MM.1S (cell line): Measurements from ENCODE around the gene SLC51A.
"Not testable (repeated sequence)": the region's sequence is repeated elsewhere in the genome, so short reads cannot be mapped to it uniquely, and the experiment has no call there.

Source experiments
- DNase-seq: peaks from one replicate; pipeline ENCODE4 v3.0.0-alpha.2; 2015
- H2AFZ ChIP-seq: fragments of 300-600 bp; sonication (generic); 2 replicates; pipeline ENCODE4 v1.6.0; 2016; ENCODE audit warnings: antibody characterized with exemption, low read length
- H3F3A ChIP-seq: fragments of 300-600 bp; sonication (generic); 2 replicates; pipeline ENCODE4 v1.6.1; 2016; ENCODE audit warnings: mild to moderate bottlenecking, antibody characterized with exemption, low read length, moderate library complexity, mixed read lengths; ENCODE audit not compliant: insufficient read depth
- H3K27ac ChIP-seq: fragments of 300-600 bp; sonication (generic); 2 replicates; pipeline ENCODE4 v1.5.1; 2016; ENCODE audit warnings: mild to moderate bottlenecking, low read length
- H3K27me3 ChIP-seq: fragments of 300-600 bp; sonication (generic); replicated peaks from 2 replicates; pipeline ENCODE4 v1.6.0; 2016; ENCODE audit warnings: low read length; ENCODE audit not compliant: insufficient read depth
- H3K36me3 ChIP-seq: fragments of 300-600 bp; sonication (generic); replicated peaks from 2 replicates; pipeline ENCODE4 v1.6.1; 2016; ENCODE audit warnings: mild to moderate bottlenecking, low read length, mixed read lengths; ENCODE audit not compliant: insufficient read depth
- H3K4me1 ChIP-seq: fragments of 300-600 bp; sonication (generic); 2 replicates; pipeline ENCODE4 v1.6.1; 2016; ENCODE audit warnings: low read length, mixed read lengths
- H3K4me2 ChIP-seq: fragments of 300-600 bp; sonication (generic); 2 replicates; pipeline ENCODE4 v1.6.0; 2016; ENCODE audit warnings: low read depth, low read length
- H3K4me3 ChIP-seq: fragments of 300-600 bp; sonication (generic); 2 replicates; pipeline ENCODE4 v1.5.1; 2016; ENCODE audit warnings: low read length, mixed read lengths
- H3K79me2 ChIP-seq: fragments of 300-600 bp; sonication (generic); 2 replicates; pipeline ENCODE4 v1.6.1; 2016; ENCODE audit warnings: mixed run types, low read length, mixed read lengths
- H3K9ac ChIP-seq: fragments of 300-600 bp; sonication (generic); 2 replicates; pipeline ENCODE4 v1.6.1; 2016; ENCODE audit warnings: low read length, mixed read lengths
- H3K9me2 ChIP-seq: fragments of 300-600 bp; sonication (generic); replicated peaks from 2 replicates; pipeline ENCODE4 v1.6.1; 2016; ENCODE audit warnings: mild to moderate bottlenecking, low read length, mixed read lengths; ENCODE audit not compliant: insufficient read depth
- H3K9me3 ChIP-seq: fragments of 300-600 bp; sonication (generic); replicated peaks from 2 replicates; pipeline ENCODE4 v1.6.1; 2016; ENCODE audit warnings: mild to moderate bottlenecking, low read length, mixed read lengths; ENCODE audit not compliant: insufficient read depth
- H4K20me1 ChIP-seq: fragments of 300-600 bp; sonication (generic); 2 replicates; pipeline ENCODE4 v1.6.1; 2016; ENCODE audit warnings: mild to moderate bottlenecking, low read length, moderate library complexity, mixed read lengths; ENCODE audit not compliant: insufficient read depth
- EZH2 ChIP-seq: fragments of 300-600 bp; sonication (generic); optimal IDR thresholded peaks from 2 replicates; pipeline ENCODE3; 2017; ENCODE audit warnings: low read depth, mild to moderate bottlenecking, antibody characterized with exemption, low read length, mixed read lengths
- EZH2phosphoT487 ChIP-seq: fragments of 300-600 bp; sonication (generic); IDR thresholded peaks from 2 replicates; pipeline ENCODE4 v1.6.1; 2018; ENCODE audit warnings: antibody characterized with exemption, low read length
- TF ChIP-seq, protein P1 (sequence below): fragments of 300-600 bp; sonication (generic); IDR thresholded peaks from 2 replicates; pipeline ENCODE4 v1.5.1; 2016; ENCODE audit warnings: antibody characterized with exemption, low read length, mixed read lengths

Gene SLC51A

DNA sequence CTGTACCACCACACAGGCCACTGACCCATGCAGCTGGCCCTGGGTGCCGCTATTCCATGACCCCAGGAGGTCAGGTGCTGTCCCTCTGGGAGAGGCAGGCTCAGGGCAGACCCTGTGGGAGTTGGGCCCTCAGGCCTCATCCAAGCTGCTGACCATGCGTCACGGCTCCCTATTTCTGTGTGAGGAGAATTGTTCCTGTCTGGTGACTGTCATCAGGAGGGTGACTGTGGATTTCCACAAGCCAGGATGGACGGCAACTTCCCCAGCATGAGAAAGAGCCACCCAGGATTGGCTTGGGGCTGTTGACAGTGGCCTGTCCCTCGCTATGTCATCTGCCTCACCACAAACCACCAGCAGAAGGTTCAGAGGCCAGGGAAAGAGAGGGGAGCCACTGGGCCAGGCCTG lies 46.5 kb upstream of the SLC51A start:
- no peaks in the 10 kb centered on the region for H3K79me2 ChIP-seq
- no peaks in the 10 kb centered on the region for H3K27me3 ChIP-seq
- no peak overlapping the region for H3K4me3 ChIP-seq
- H2AFZ ChIP-seq, result no peak overlapping the region
- no peak overlapping the region for H3K27ac ChIP-seq
- H4K20me1 ChIP-seq, result no peaks in the 10 kb centered on the region
- no peak for DNase-seq
- H3F3A ChIP-seq, result no peaks in the 10 kb centered on the region
- H3K4me2 ChIP-seq, result no peak overlapping the region
- H3K4me1 ChIP-seq, result no peaks in the 10 kb centered on the region
- no peak overlapping the region for H3K9ac ChIP-seq
- no peaks in the 10 kb centered on the region for H3K9me3 ChIP-seq
- no peak for TF ChIP-seq EZH2
- TF ChIP-seq, protein P1, sequence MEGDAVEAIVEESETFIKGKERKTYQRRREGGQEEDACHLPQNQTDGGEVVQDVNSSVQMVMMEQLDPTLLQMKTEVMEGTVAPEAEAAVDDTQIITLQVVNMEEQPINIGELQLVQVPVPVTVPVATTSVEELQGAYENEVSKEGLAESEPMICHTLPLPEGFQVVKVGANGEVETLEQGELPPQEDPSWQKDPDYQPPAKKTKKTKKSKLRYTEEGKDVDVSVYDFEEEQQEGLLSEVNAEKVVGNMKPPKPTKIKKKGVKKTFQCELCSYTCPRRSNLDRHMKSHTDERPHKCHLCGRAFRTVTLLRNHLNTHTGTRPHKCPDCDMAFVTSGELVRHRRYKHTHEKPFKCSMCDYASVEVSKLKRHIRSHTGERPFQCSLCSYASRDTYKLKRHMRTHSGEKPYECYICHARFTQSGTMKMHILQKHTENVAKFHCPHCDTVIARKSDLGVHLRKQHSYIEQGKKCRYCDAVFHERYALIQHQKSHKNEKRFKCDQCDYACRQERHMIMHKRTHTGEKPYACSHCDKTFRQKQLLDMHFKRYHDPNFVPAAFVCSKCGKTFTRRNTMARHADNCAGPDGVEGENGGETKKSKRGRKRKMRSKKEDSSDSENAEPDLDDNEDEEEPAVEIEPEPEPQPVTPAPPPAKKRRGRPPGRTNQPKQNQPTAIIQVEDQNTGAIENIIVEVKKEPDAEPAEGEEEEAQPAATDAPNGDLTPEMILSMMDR, result no peak
- TF ChIP-seq EZH2phosphoT487, result no peak
- H3K36me3 ChIP-seq, result no peaks in the 10 kb centered on the region
- no peaks in the 10 kb centered on the region for H3K9me2 ChIP-seq

GRCh38 chr3:196170296-196170695 lies 46.0 kb upstream of the SLC51A start:
- H3K27ac ChIP-seq, H3K4me1 ChIP-seq: not testable (repeated sequence)

DNA sequence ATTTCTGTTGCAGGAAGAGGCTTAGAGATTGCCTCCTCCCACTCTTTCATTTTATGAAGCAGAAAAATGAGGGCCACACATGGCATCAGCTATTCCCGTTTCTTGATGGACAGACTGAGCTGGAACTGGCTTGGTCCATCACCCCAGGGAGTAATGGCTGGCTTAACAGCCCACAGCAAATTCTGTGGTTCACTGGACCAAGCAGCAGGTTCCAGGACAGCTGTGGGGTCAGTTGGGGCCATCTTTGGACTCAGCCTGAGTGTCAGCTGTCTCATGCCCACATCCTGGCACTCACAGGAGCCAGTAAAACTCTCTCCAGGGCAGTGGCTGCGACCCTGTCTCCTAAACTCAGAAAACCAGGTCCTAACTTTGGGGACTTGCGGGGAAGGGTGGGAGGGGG lies 41.7 kb upstream of the SLC51A start:
- Histone ChIP-seq H3K36me3 (no peaks in the 10 kb centered on the region), H4K20me1 (no peaks in the 10 kb centered on the region), H3F3A (no peaks in the 10 kb centered on the region), H3K9ac (no peak overlapping the region), H3K4me3 (no peak overlapping the region), H3K79me2 (no peaks in the 10 kb centered on the region), H3K9me2 (no peaks in the 10 kb centered on the region), H3K4me1 (no peaks in the 10 kb centered on the region), H3K9me3 (no peaks in the 10 kb centered on the region), H3K4me2 (no peak overlapping the region), H2AFZ (no peak overlapping the region), H3K27ac (no peak overlapping the region), H3K27me3 (no peaks in the 10 kb centered on the region)
- no peak for TF ChIP-seq EZH2phosphoT487
- TF ChIP-seq, protein P1, result no peak
- no peak for DNase-seq

More at GRCh38 chr3:196170296-196170695, 46.0 kb upstream of the SLC51A start:
- H3K9me2 ChIP-seq, H3K9ac ChIP-seq, H3K27me3 ChIP-seq, H4K20me1 ChIP-seq, H3K9me3 ChIP-seq, H2AFZ ChIP-seq, H3K4me3 ChIP-seq, H3K4me2 ChIP-seq, H3K79me2 ChIP-seq, H3F3A ChIP-seq, DNase-seq, H3K36me3 ChIP-seq: not testable (repeated sequence)

GRCh38 chr3:196175116-196175625 lies 41.2 kb upstream of the SLC51A start:
- DNase-seq, result no peak
- no peaks in the 10 kb centered on the region for H3K9me2 ChIP-seq
- H3K9ac ChIP-seq, result no peak overlapping the region
- TF ChIP-seq, protein P1, result no peak
- TF ChIP-seq EZH2phosphoT487 (no peak), EZH2 (no peak)
- H3K27me3 ChIP-seq, result no peaks in the 10 kb centered on the region
- no peak overlapping the region for H2AFZ ChIP-seq
- H3F3A ChIP-seq, result no peaks in the 10 kb centered on the region
- H3K79me2 ChIP-seq, result no peaks in the 10 kb centered on the region
- H3K27ac ChIP-seq, result no peak overlapping the region
- no peak overlapping the region for H3K4me3 ChIP-seq
- no peaks in the 10 kb centered on the region for H4K20me1 ChIP-seq
- no peaks in the 10 kb centered on the region for H3K9me3 ChIP-seq
- H3K4me1 ChIP-seq, result no peaks in the 10 kb centered on the region
- no peak overlapping the region for H3K4me2 ChIP-seq
- H3K36me3 ChIP-seq, result no peaks in the 10 kb centered on the region
